Heart right ventricle (tissue), 16 donors: ENCODE results near the gene PFKFB2. TPM values are rescaled to one million over a fixed set of nuclear protein-coding genes. Genes with fewer than 3 reads are reported as not detected.

Source experiments
- ATAC-seq, 8 donors: fragments of 200-7000 bp; cut with Tn5 transposase; one replicate each; pipeline ENCODE4 v1.9.1; 2020; ENCODE audit warnings: mild to moderate bottlenecking in 8 of 8, moderate library complexity in 8 of 8, moderate number of reproducible peaks in 1 of 8
- DNase-seq, 2 donors: peaks; one replicate each; pipeline ENCODE4 v3.0.0-alpha.2; 2020
- H3K27ac ChIP-seq, 10 donors: fragments of 200-600 bp; sonication (generic) in 2 of 10; one replicate each; pipeline versions ENCODE4 v1.5.0 to v1.8.0; 2020 to 2022; ENCODE audit warnings: mild to moderate bottlenecking in 3 of 10
- H3K27me3 ChIP-seq, 7 donors: fragments of 200-600 bp; one replicate each; pipeline ENCODE4 v1.8.0; 2021 to 2022; ENCODE audit warnings: mild to moderate bottlenecking in 2 of 7
- H3K36me3 ChIP-seq, 9 donors: fragments of 200-600 bp; sonication (generic) in 1 of 9; one replicate each; pipeline versions ENCODE4 v1.5.0 to v1.8.0; 2020 to 2022; ENCODE audit warnings: mild to moderate bottlenecking in 2 of 9
- H3K4me1 ChIP-seq, 9 donors: fragments of 200-600 bp; sonication (generic) in 1 of 9; one replicate each; pipeline versions ENCODE4 v1.5.0 to v1.8.0; 2020 to 2022; ENCODE audit warnings: mild to moderate bottlenecking in 4 of 9
- H3K4me3 ChIP-seq, 10 donors: fragments of 200-600 bp; sonication (generic) in 2 of 10; one replicate each; pipeline versions ENCODE4 v1.5.0 to v1.8.0; 2020 to 2022; ENCODE audit warnings: mild to moderate bottlenecking in 7 of 10, moderate library complexity in 2 of 10
- H3K9me3 ChIP-seq, 11 donors: fragments of 200-600 bp in 10 of 11; sonication (generic) in 2 of 11; one replicate each; pipeline versions ENCODE4 v1.5.0 to v1.8.0; 2013 to 2022; ENCODE audit warnings: mild to moderate bottlenecking in 2 of 11, control low read depth in 1 of 11, moderate library complexity in 1 of 11
- intact Hi-C, 10 donors: fragments of 100-400 bp; cut with DNase I; formaldehyde crosslinking; loops; one replicate each; pipeline versions ENCODE4 v1.11.1 to v1.14.2; 2022
- polyA plus RNA-seq, 2 donors: library from polyadenylated mRNA; stranded (reverse); fragments of 200-250 nt; gene quantifications; one replicate each; pipeline ENCODE4 v1.2.3, GENCODE V29; 2013
- total RNA-seq, 10 donors: library from RNA; stranded (reverse); fragmentation: NEBNext Ultra II Directional in 3 of 10; extraction: Animal tissue kit (Norgen Biotek cat#: 25700) in 3 of 10; gene quantifications; one replicate each; pipeline versions ENCODE4 v1.2.1 to v1.2.4, GENCODE V29; 2021 to 2023
- TF ChIP-seq, protein P1 (sequence below), 9 donors: fragments of 200-600 bp; sonication (generic) in 2 of 9; IDR thresholded peaks; one replicate each; pipeline versions ENCODE4 v1.5.0 to v1.8.0; 2021 to 2022; ENCODE audit warnings: antibody characterized with exemption in 9 of 9, mild to moderate bottlenecking in 5 of 9, moderate library complexity in 1 of 9
- donor health status: Arrhythmogenic right ventricular cardiomyopathy.
- donor health status: ischemic (EF 13 %, LVEDD 7.1; RV severe dilation, severe dysfunction).
- donor health status: healthy with polysubstance abuse.
- donor health status: DM: no; HTN: yes; CAD: no.
- donor health status: DM: no; HTN: no; CAD: no.
- donor health status: ischemic (EF 25% LVEDD 6.9; RV normal size, moderate dysfunction).
- donor health status: ischemic (EF 25% LVEDD 5.7; RV mildly dilated, moderate dysfunction).
- donor health status: healthy.
- donor health status: DM: yes; HTN: yes; CAD: no.
- donor health status: Ischemic cardiomyopathy.
- donor health status: ischemic (EF 35%, LVEDD 5.7; RV mildly dilated, moderate dysfunction).
- donor health status: nonischemic (EF 11% LVEDD 7.7; RV severe dilation, severe dysfunction).
- donor health status: DM: yes; HTN: yes; CAD: no.
- donor health status: PGD.
- donor health status: ischemic (EF 29% LVEDD 5.4; RV normal size, mild dysfunction).
- donor health status: nonischemic (EF 23%, LVEDD 6.1; RV moderate dilation, normal function).

The PFKFB2 gene
- total and polyA plus RNA-seq, 12 donors = 5.2 to 161 (median 69.2) TPM

- Histone ChIP-seq H3K27ac (no peak overlapping the region), H3K36me3 (no peaks in the 10 kb centered on the region), H3K9me3 (peaks cover 0 to 45% (median 29%) of the 10 kb centered on the region in 11 donors), H3K27me3 (no peaks in the 10 kb centered on the region), H3K4me3 (no peak overlapping the region), H3K4me1 (no peaks in the 10 kb centered on the region)
- ATAC-seq (no peak), DNase-seq (no peak)
- TF ChIP-seq, protein P1, sequence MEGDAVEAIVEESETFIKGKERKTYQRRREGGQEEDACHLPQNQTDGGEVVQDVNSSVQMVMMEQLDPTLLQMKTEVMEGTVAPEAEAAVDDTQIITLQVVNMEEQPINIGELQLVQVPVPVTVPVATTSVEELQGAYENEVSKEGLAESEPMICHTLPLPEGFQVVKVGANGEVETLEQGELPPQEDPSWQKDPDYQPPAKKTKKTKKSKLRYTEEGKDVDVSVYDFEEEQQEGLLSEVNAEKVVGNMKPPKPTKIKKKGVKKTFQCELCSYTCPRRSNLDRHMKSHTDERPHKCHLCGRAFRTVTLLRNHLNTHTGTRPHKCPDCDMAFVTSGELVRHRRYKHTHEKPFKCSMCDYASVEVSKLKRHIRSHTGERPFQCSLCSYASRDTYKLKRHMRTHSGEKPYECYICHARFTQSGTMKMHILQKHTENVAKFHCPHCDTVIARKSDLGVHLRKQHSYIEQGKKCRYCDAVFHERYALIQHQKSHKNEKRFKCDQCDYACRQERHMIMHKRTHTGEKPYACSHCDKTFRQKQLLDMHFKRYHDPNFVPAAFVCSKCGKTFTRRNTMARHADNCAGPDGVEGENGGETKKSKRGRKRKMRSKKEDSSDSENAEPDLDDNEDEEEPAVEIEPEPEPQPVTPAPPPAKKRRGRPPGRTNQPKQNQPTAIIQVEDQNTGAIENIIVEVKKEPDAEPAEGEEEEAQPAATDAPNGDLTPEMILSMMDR (IDR thresholded peaks at IDR 0.05) = no peak
- intact Hi-C loops = no loop called here
These were observed 76.0 kb downstream of the PFKFB2 start for GRCh38 chr1:207129053-207129452.

Other genes starting within 250 kb of the PFKFB2 start
- not detected for gene IL20, start 187.7 kb upstream of the PFKFB2 start, total RNA-seq
- not detected for gene IL20, start 187.7 kb upstream of the PFKFB2 start, polyA plus RNA-seq
- gene IL24, start 155.8 kb upstream of the PFKFB2 start, total RNA-seq = not detected
- under 1 TPM in 1 of 2 donors, not detected in 1; 0.26 TPM for gene IL24, start 155.8 kb upstream of the PFKFB2 start, polyA plus RNA-seq
- gene FCMR, start 131.3 kb upstream of the PFKFB2 start, total RNA-seq = 10 to 100 TPM in 1 of 10 donors, 1 to 10 TPM in 9; 1.3 to 13.4 (median 3.7) TPM
- 1 to 10 TPM in 1 of 2 donors, under 1 TPM in 1; 0.37 to 2.8 TPM for gene FCMR, start 131.3 kb upstream of the PFKFB2 start, polyA plus RNA-seq
- gene PIGR, start 106.8 kb upstream of the PFKFB2 start, total RNA-seq = under 1 TPM in 2 of 10 donors, not detected in 8; 0.10 to 0.11 TPM
- under 1 TPM in 1 of 2 donors, not detected in 1; 0.01 TPM for gene PIGR, start 106.8 kb upstream of the PFKFB2 start, polyA plus RNA-seq
- not detected for gene FCAMR, start 82.8 kb upstream of the PFKFB2 start, total RNA-seq
- not detected for gene FCAMR, start 82.8 kb upstream of the PFKFB2 start, polyA plus RNA-seq
- 1 to 10 TPM in 1 of 10 donors, under 1 TPM in 9; 0.36 to 1.5 (median 0.65) TPM for gene C1orf116, start 20.5 kb upstream of the PFKFB2 start, total RNA-seq
- under 1 TPM; 0.07 to 0.16 TPM for gene C1orf116, start 20.5 kb upstream of the PFKFB2 start, polyA plus RNA-seq
- 1 to 10 TPM; 4.1 to 9.1 (median 5.9) TPM for gene YOD1, start 2.1 kb upstream of the PFKFB2 start, total RNA-seq
- gene YOD1, start 2.1 kb upstream of the PFKFB2 start, polyA plus RNA-seq = 1 to 10 TPM; 2.6 to 3.7 TPM
- 1 to 10 TPM in 1 of 10 donors, under 1 TPM in 2, not detected in 7; 0.49 to 1.7 (median 0.57) TPM for gene C4BPB, start 35.6 kb downstream of the PFKFB2 start, total RNA-seq
- gene C4BPB, start 35.6 kb downstream of the PFKFB2 start, polyA plus RNA-seq = under 1 TPM in 1 of 2 donors, not detected in 1; 0.06 TPM
- gene C4BPA, start 51.0 kb downstream of the PFKFB2 start, total RNA-seq = not detected
- not detected for gene C4BPA, start 51.0 kb downstream of the PFKFB2 start, polyA plus RNA-seq